Fibroblast of skin of right biceps (primary cell): ENCODE measurements around the gene ZNF575.
A peak's percentile ranks its signal among the peaks of the same experiment; 100 is the strongest.
"Not testable (repeated sequence)": the region's sequence is repeated elsewhere in the genome, so short reads cannot be mapped to it uniquely, and the experiment has no call there.

ENCODE experiments used
- DNase-seq: peaks from one replicate; pipeline ENCODE4 v3.0.0-alpha.2; 2013

The ZNF575 gene

DNA sequence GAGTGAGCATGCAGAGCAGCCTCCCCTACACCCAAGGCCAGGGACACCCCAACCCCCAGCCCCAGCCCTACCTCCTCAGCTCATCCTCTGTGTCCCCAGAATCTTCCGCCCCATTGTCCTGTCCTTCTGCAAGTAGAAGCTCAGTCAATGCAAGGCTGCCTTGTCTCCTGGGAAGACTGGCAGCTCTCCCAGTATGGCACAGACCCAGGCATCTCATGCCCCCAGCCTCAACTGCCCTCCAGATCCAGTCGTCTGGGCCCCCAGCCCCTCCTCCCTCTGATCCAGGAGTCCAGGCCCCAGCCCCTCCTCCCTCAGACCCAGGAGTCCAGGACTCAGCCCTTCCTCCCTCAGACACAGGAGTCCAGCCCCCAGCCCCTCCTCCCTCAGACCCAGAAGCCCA lies 13.0 kb downstream of the ZNF575 start:
- DNase-seq: no peak

DNA sequence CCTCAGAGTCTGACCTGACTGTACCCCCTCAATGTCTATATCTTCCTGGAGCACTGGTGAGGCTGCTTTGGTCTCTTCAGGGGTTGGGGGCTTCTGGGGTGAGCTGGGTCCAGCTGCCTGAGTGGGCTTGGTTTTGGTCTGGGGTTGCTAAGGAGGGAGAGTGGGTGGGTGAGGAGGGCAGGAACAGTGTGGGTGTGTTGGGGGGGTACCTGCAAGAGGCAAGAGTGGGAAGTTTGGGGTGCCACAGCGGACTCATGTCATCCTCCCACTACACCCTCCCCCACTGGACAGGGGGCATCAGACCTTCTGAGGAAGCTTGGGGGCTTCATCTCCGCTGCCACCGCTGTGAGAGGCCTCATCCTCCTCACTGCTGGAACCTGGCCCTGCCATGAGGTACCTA lies 13.6 kb downstream of the ZNF575 start:
- no peak for DNase-seq

DNA sequence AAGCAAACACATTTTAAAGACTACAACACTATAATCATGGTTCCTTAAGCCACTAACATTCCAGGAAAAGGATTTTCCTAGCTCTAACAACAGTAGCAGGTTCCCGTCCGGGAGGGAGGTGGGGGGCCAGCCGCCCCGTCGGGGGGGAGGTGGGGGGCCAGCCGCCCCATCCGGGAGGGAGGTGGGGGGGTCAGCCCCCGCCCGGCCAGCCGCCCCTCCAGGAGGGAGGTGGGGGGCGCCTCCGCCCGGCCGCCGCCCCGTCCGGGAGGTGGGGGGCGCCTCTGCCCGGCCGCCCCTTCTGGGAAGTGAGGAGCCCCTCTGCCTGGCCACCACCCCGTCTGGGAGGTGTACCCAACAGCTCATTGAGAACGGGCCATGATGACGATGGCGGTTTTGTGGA lies 14.9 kb downstream of the ZNF575 start:
- not testable (repeated sequence) for DNase-seq

DNA sequence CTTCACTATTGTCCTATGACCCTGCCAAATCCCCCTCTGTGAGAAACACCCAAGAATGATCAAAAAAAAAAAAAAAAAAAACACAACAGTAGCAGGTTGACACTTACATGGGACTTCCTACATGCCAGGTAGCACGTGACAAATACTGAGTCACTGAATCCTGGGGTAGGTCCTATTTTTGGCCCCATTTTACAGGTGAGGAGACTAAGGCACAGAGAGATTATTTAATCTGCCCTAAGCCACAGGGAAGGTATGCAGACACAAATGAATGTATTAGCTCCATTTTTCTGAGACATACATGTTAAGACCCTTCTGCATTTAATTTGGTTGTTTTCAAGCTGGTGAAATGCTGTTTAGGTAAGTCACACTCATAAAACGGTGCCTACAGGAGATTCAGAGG lies 15.7 kb downstream of the ZNF575 start:
- DNase-seq: no peak

DNA sequence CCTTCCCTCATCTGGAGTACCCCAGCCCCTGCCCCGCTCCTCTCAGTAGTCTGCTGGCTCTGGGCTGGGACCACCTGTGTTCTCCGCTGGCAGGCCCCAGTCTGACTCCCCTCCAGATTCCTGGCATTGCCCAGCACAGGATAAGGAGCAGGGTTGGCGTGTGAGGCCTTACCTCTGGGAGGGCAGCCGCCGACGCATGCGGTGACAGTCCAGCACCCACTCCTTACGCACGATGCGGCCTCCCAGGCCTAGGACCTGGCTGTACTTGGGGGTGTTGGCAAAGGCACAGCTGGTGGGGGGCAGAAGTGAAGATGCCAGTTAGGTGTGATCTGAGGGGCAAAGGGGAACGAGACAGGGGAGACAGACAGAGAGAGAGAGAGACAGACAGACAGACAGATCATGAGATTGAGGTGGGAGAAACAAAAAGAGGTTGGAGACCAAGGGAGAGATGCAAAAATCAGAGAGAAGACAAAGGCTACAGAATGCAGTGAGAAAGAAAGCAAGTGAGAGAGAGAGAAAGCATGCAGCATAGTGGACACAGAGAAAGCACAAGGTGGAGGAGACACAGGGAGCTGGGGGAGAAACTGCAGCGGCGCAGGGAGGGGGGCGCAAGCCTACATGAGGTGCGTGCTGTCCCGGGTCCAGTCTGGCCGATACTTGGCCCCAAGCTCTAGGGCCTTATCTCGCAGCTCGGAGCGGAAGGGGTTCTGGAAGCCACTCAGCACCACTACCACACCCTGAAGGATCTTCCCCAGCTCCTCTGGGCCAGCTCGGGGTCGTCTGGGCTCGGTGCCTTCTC lies 18.6 kb downstream of the ZNF575 start:
- no peak for DNase-seq

DNA sequence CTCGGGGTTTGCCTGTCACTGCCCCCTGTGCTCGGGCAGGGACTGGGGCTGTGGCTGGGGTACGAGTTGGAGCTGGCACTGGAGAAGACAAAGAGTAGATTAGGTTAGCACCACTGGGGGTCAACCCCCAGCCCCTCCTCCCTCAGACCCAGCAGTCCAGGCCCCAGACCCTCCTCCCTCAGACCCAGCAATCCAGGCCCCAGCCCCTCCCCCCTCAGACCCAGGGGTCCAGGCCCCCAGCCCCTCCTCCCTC lies 19.1 kb downstream of the ZNF575 start:
- no peak for DNase-seq

DNA sequence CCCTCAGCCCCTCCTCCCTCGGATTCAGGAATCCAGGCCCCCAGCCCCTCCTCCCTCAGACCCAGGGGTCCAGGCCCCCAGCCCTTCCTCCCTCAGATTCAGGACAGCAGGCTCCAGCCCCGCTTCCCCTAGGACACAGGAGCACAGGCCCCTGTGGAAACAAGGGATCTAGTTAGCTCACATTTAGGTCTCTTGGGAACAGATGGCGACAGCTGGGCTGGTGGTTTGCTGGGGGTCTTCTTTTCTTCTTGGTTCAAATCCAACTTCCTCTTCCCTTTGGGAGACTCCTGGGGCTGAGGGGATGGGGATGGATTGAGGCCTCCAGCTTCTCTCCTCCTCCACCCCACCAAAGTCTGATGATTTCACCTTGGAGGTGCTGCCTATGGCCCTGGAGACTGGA lies 19.6 kb downstream of the ZNF575 start:
- no peak for DNase-seq

DNA sequence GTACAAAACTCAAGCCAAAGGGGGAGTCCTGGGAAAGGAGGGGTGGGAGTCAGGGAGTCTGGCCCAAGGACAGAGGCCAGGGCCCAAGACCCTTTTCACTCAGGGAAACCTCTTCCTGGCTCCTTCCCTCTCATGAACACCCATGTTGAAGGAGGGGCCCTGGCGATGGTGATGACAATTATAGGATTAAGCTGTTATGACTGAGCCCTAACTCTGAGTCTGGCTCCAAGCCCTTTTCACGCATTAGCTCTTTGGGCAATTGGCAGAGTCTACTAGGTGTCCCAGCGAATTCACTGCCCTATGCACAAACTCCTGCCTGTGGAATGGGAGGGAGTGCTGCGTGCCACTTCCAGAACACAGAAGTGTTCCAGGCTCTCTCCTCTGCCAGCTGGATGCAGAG lies 20.7 kb downstream of the ZNF575 start:
- no peak for DNase-seq

DNA sequence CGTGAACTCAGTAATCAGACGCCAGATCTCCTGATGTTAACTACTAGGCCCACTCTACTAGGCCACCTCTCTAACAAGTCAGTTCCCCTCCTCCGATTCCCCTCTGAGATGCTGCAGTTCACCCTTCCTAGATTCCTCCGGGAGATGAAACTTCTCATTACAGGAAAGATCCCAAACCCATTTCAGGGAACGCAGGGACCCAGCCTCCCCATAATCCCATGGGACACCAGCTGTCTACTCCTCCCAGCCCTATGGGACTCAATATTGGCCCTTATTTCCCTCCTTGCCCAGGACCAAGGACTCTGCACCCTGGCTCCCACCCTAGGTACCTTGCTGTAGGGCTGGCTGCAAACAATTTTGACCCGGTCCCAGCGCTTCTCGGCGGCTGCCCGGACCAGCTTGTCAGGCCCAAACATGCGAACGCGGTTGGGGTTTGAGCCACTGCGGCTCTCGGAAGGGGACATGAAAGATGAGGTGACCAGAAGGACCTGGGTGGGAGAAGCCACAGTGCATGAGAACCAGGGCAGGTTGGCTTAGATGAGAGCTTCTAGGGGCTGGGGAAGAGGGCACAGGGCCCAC lies 21.4 kb downstream of the ZNF575 start:
- no peak for DNase-seq

DNA sequence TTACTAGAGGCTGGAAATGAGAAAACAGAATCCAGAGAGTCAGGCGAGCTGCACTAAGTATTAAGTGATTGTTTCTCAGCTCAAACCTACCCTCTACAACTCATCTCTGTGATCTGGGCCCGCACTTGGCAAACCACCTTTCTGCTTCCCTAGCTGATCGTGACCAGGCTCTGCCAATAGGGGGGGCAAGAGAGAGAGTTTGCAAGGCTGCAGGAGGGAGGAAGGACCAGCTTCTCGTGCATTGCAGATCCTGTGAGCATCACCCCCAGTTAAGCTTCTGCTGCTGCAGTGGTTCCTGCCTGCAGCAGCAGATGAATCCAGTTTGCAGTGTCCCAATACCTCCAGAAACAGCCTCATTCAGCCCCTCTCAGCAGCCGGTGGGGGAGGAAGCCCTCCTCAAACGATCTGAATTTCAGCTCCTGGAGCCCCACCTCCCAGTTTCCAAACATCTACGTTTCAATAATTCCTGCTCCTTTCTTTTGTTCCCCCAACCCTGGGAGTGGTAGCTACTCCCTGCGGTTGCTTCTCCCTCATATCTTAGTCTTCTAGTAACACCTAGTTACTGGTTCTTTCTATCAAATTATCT lies 22.3 kb downstream of the ZNF575 start:
- DNase-seq: peak; percentile 59

DNA sequence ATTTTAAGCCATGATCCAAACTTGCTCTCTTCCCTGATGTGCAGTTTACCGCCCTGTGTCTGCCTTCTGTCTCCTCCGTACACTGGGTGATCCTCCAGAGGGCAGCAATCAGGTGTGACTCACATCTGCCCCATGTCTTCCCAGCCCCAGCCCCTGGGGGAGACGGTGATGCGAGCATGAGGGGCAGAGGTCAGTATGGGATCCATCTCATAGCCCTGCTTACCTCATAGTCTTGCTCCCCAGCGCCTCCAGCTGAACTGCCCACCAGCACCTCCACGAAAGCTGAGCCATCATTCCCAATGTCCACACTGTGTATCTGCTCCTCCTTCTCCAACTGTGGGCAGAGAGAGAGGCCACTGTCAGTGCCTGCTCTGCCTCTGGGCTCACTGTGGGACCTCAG lies 27.7 kb downstream of the ZNF575 start:
- DNase-seq: peak; percentile 19

DNA sequence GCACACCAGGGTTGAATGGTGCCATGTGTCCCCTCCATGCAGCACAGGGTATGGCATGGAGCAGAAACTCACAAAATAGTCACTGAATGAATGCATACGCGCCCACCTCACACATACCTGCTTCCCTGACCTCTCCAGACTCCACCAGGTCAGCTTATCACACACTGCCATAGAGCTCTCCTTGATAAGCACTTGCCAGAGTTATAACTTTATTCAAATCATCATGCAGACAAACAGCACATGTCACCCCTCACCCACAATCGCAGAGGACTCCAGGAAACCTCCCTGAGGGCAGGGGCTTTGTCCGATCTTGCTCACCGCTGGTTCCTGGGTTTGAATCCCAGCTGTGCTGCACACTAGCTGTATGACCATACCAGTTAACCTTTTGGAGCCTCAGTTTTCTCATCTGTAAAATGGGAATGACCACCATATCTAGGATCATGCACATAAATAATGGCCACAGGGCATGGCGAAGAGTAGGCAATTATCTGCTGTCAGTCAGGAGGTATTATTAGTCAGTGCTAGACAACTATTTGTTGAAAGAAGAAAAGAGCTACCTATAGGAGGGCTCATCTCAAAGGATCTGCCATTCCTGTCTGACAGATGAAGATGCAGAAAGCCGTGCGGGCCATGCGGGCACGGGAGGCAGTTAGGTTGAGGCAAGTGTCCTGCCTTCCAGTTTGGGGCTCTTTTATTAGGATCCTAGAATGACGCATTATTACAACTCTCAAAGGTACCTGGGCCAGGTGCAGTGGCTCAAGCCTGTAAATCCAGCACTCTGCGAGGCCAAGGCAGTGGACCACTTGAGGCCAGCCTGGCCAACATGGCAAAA lies 28.4 kb downstream of the ZNF575 start:
- no peak for DNase-seq

DNA sequence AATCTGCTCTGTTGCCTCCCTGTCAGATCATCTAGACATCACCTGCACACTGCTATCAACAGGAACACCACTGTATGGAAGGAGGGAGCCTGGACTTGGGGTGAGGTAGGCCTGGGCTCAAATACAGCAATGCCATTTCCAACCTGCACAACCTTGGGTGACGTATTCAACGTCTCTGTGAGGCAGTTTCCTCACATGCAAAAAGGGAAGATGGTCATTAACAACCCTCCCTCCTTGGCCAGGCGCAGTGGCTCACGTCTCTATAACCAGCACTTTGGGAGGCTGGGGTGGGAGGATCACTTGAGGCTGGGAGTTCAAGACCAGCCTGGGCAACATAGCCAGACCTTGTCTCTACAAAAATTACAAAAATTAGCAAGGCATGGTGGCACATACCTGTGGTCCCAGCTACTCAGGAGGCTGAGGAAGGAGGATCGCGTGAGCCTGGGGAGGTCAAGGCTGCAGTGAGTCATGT lies 29.3 kb downstream of the ZNF575 start:
- no peak for DNase-seq

DNA sequence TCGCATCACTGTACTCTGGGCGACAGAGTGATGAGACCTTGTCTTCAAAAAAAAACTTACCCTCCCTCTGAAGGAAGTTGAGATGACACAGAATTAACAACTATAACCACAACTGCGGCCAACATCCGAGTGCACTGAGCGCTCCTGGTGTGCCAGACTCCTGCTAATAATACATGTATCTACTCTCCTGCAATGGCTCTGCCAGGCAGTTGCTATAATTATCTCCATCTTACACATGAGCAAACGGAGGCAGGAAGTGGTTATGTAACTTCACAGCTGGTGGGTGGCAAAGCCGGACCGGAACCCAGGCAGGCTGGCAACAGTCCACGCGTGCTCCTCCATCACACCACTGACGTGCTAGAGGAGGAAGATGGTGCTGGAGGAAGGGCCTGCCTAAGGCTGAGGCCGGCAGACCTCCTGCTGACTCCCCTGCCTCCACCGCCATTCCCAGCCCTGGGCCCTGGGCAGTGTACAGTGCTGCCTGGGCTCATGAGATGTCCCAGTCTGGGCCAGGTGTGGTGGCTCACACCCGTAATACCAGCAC lies 29.8 kb downstream of the ZNF575 start:
- peak; percentile 77 for DNase-seq

DNA sequence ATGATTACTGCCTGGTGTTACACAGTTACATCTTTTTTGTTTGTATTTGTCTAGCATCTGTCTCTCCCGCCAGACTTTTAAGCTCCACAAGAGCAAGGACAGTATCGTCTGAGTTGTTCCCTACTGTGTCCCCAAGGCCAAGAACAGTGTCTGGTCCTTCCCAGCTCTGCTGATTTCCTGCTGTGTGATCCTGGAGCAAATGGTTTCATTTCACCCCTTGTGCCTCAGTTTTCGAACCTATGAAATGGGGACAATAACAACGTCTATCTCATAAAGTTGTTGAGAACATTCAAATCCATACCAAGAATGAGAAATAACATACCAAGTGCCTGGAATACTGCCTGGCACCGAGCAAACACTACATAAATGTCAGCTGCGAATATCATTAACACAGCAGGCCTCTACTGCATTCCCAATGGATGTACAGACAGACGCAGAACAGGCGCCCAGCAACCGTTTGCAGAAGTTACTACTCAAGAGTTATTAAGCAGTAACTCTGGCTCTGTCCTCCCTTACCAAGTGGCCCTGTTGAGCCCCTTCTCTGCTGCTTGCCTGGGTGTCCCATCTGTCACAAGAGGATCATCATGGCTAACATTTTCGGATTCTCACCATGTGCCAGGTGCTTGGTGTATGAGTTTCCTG lies 30.9 kb downstream of the ZNF575 start:
- no peak for DNase-seq

DNA sequence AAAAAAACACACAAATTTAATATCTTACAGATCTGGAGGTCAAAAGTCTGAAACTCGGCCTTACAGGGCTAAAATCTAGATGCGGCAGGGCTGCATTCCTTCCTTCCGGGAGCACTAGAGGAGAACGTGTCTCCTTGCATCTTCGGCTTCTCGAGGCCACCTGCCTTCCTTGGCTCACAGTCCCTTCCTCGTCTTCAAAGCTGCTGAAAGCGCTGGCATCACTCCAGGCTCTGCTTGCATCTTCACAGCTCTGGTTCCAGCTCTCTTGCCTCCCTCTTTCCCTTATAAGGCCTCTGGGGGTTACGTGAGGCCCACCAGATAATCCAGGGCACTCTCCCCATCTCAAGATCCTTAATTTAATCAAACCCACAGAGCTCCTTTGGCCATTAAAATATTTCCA lies 31.8 kb downstream of the ZNF575 start:
- no peak for DNase-seq

DNA sequence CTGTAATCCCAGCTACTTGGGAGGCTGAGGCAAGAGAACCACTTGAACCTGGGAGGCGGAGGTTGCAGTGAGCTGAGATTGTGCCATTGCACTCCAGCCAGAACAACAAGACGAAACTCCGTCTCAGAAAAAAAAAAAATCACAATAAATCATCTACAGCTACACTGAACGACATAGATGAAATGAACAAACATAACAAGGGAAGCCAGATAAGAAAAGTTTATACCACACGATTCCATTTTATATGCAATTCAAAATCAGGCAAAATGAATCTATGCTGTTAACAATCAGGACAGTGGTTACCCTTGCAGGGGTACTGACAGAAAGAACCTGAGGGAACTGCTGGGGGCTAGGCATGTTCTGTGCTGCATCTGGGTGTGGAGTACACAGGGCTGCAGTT lies 36.7 kb downstream of the ZNF575 start:
- no peak for DNase-seq

DNA sequence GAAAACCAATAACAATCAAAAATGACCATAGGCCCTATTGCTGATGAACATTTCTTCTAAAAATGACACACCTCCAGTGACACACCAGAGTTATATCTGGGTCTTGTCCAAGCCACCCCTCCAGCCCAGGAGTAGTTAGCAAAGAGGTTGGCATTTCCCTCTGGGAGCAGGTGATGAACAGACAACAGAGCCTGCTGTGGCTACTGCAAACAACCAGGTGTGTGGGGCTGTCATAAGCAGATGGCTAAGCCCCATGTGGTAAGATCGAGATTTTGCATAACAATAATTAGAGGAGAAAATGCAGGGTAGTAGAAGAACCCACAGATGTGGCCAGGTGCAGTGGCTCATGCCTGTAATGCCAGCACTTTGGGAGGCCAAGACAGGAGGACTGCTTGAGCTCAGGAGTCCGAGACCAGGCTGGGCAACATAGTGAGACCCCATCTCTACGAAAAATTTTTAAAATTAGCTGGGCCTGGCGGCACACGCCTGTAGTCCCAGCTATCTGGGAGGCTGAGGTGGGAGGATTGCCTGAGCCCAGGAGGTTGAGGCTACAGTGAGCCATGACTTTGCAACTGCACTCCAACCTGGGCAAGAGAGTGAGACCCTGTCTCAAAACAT lies 37.3 kb downstream of the ZNF575 start:
- DNase-seq: no peak

DNA sequence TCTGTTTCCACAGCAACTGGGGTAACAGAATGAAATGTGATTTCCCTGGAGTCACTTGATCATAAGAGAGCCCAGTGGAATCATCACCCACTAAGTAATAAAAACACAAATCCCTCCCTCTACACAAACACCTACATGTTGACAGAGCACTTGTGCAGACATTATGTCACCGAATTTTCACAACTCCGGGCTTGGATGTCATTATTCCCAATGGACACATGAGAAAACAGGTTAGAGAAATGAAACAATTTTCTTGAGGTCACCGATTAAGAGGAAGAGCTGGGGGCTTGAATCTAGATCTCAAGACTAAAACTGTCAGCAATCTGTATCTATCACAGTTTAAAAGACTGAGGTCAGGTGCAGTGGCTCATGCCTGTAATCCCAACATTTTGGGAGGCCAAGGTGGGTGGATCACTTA lies 39.2 kb downstream of the ZNF575 start:
- DNase-seq: no peak

DNA sequence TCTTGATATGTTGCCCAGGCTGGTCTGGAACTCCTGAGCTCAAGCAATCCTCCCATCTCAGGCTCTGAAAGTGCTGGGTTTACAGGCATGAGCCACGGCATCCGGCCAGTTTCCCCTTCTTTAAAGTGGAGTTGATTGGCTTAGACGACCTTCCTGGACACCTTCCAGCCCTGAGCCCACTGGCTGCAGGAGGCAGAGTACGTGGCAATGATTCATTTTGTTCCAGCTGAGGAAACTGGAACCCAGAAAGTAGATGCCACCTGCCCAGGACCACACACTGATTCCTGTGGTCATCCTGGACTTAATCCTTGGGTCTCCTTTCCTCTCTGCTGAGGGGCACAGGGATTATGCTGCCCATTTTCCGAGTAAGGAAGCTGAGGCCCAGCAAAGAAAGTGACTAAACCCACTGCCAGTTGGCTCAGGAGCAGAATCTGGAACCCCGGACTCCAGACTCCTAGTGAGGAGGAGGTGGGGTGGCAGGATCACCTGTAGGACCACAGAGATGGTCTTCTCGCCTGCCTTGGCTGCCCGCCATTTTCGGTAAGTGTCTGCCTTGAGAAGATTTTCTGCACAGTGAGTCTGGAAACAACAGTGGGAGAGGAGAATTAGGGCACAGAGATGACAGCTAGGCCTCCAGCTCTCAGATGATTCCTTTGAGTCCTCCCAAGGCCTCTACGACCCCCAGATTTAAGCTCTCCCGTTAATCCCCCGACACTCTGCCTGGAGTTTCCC lies 41.6 kb downstream of the ZNF575 start:
- DNase-seq: peak; percentile 14

DNA sequence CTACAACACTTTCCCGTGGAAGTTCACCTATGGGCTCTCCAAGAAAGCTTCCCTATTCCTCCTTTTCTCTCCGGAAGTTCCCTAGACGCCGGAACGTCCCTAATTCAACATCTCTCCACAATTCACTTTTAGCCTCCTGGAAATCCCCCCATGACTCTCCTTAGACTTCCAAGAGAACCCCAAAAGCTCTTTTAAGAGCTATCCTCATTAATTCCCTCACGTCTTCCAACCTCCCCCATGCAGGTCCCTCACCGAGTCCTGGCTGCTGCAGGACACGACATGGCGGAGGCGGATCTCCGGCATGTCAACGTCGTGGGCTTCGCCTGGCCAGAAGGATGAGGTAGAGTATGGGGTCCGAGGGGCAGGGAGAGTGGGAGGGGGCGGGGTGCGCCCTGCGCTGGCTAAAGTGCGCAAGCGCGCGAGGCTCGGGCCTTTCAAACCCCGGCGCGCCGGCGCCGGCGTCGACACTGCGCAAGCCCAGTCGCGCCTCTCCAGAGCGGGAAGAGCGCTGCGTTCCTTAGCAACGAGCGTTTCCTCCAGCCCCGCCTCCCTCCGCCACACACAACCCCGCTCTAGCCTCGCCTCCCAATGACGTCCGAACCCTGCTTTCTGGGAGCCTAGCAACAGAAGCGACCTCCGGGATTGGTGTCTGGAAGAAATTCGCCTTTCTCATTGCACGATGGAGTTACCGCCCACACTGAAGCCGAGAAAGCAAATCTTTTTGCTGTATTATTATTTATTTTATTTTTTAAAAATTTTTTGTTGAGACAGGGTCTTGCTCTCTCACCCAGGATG lies 42.4 kb downstream of the ZNF575 start, which contains the start of the genes PINLYP and XRCC1:
Gene PINLYP (plus strand): TSS at position 646 of the 795 bp plus-strand sequence. CDS start 1,391 bp downstream, outside the sequence.
Gene XRCC1 (minus strand): TSS at position 372 of the 795 bp plus-strand sequence. CDS start 69 bp downstream, at position 303.
- peak; percentile 99 for DNase-seq
